ENCODE results near the gene PACSIN3. TPM values are rescaled to one million over a fixed set of nuclear protein-coding genes. Genes with fewer than 3 reads are reported as not detected.

Gene PACSIN3
- polyA plus RNA-seq, 1 experiment: 15.3 TPM

DNA sequence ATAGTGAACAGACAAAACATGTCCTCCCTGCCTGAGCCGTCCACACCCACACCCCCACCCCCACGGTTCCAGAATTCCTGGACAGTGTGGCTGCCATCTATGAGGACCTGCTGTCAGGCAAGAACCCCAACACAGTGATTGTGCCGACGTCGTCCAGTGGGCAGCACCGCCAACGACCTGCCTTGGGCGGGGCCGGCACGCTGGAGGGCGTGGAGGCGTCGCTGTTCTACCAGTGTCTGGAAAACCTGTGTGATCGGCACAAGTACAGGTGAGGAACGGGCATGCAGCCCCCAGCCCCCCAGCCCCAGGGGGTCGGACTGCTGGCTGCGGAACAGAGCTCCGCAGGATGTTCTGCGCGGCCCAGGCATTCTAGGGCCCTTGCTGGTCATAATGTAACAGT lies 29.3 kb downstream of the PACSIN3 start:
- TF ChIP-seq, protein P1, sequence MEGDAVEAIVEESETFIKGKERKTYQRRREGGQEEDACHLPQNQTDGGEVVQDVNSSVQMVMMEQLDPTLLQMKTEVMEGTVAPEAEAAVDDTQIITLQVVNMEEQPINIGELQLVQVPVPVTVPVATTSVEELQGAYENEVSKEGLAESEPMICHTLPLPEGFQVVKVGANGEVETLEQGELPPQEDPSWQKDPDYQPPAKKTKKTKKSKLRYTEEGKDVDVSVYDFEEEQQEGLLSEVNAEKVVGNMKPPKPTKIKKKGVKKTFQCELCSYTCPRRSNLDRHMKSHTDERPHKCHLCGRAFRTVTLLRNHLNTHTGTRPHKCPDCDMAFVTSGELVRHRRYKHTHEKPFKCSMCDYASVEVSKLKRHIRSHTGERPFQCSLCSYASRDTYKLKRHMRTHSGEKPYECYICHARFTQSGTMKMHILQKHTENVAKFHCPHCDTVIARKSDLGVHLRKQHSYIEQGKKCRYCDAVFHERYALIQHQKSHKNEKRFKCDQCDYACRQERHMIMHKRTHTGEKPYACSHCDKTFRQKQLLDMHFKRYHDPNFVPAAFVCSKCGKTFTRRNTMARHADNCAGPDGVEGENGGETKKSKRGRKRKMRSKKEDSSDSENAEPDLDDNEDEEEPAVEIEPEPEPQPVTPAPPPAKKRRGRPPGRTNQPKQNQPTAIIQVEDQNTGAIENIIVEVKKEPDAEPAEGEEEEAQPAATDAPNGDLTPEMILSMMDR (IDR thresholded peaks at IDR 0.05; ENCODE audit: low read depth, low read length): no peak
- Histone ChIP-seq H3K27ac (ENCODE audit: low read depth, low read length) (no peak overlapping the region), H3K27me3 (ENCODE audit: control insufficient read depth, insufficient read depth, low read length) (no peaks in the 10 kb centered on the region), H3K9me3 (ENCODE audit: control insufficient read depth, insufficient read depth, low read length) (no peaks in the 10 kb centered on the region), H3K4me3 (ENCODE audit: low read depth, low read length) (no peak overlapping the region)
- POLR2A ChIA-PET: no interaction called here
- CTCF ChIA-PET: interaction anchor here (1.4 kb wide), 1 partner anchor 198 kb away, joined by 5 read pairs; no protein-coding TSS in a partner anchor
- no peak for DNase-seq (ENCODE audit: low read depth, low spot score)

DNA sequence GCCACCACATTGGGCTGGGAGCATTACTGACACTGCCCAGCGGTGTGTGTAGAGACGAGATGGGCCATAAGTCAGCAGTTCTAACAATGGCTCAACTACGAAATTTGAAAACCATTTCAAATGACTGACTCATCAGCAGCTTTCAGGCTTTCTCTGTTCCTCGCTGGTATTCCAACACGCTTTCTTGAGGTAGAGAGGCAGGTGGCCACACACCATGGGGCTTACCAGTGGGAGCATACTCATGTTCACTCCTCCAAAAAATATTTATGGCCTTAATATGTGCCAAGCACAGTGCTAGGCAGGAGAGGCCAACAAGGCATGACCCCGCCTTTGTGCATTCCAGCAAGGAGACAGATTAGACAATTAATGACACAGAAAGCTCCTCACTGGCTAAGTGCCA lies 29.9 kb downstream of the PACSIN3 start:
- ChIA-PET POLR2A (no interaction called here), CTCF (interaction anchor here (1.4 kb wide), 1 partner anchor 198 kb away, joined by 5 read pairs; no protein-coding TSS in a partner anchor)
- H3K9me3 ChIP-seq (ENCODE audit: control insufficient read depth, insufficient read depth, low read length): no peaks in the 10 kb centered on the region
- no peak overlapping the region for H3K27ac ChIP-seq (ENCODE audit: low read depth, low read length)
- TF ChIP-seq, protein P1 (IDR thresholded peaks at IDR 0.05; ENCODE audit: low read depth, low read length): no peak
- no peak for DNase-seq (ENCODE audit: low read depth, low spot score)
- no peak overlapping the region for H3K4me3 ChIP-seq (ENCODE audit: low read depth, low read length)
- H3K27me3 ChIP-seq (ENCODE audit: control insufficient read depth, insufficient read depth, low read length): no peaks in the 10 kb centered on the region

DNA sequence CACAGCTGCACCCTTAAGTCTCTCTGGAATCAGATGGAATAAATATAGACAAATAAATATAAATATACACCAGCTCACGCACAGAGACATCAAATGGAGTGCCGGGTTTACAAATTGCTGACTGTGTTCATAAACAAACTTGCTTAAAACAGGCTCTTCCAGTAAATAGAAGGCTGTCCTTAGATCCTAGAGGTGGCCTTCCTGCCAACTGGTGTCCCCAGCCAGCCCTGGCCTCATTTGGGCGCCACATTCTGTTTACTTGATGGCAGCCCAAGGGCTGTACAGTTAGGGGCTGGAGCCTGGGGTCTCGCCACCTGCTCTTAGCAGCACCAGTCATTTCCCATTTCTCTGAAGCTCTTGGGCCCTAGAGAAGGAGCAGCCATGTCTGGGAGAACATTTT lies 30.4 kb downstream of the PACSIN3 start:
- POLR2A ChIA-PET: interaction anchor here (0.6 kb wide), 1 partner anchor 9 kb away, joined by 6 read pairs; no protein-coding TSS in a partner anchor
- CTCF ChIA-PET: interaction anchor here (1.3 to 1.6 kb wide), 3 partner anchors 130 to 235 kb away, joined by 3 to 5 read pairs (median 4); no protein-coding TSS in a partner anchor
- no peak overlapping the region for H3K4me3 ChIP-seq (ENCODE audit: low read depth, low read length)

DNA sequence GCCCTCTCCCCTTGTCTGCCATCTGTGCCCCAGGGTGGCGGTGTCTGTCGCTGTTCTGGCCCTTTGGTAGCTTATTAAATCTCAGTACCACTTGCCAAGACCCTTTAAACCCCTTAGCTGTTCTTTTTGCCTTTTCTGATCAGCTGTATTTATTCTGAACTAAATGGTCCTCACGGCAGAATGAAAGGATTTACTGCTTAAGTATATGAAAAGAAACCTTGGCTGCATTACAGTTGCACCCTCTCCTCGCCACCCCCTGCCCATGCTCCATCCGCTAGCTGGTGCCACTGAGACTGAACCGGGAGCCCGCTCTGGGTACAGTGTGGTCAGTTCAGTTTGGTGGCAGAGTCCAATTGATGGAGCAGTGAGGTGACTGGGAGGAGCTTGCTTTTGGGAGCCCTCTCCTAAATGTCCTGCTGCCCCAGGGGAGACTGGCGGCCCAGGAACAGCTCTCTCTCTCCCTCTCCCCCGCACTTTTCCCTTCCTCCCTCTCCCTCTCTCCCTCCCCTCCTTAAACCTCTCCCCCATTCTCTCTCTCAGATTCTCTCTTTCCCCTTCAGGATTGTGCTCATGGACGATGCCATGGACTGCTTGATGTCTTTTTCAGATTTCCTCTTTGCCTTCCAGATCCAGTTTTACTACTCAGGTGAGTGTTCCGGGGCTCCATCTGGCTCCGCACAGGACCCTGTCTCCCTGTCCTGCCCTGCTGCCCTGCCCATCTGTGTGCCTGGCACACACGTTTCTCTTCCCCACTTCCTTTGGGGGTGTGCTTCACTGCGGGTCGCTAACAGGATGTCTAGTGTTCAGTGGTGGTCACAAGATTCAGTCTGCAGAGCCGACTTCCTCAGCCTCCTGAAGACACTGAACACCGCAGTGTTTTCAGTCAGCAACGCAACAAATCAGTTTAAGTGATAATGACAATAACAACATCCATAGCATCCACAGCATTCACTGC lies 31.3 kb downstream of the PACSIN3 start:
- Histone ChIP-seq H3K27ac (ENCODE audit: low read depth, low read length) (no peak overlapping the region), H3K9me3 (ENCODE audit: control insufficient read depth, insufficient read depth, low read length) (no peaks in the 10 kb centered on the region), H3K4me3 (ENCODE audit: low read depth, low read length) (no peak overlapping the region), H3K27me3 (ENCODE audit: control insufficient read depth, insufficient read depth, low read length) (no peaks in the 10 kb centered on the region)
- TF ChIP-seq, protein P1 (IDR thresholded peaks at IDR 0.05; ENCODE audit: low read depth, low read length): no peak
- DNase-seq (ENCODE audit: low read depth, low spot score): no peak
- ChIA-PET CTCF (interaction anchor here (0.8 to 2.8 kb wide), 7 partner anchors 51 to 269 kb away, joined by 3 to 28 read pairs (median 4); no protein-coding TSS in a partner anchor), POLR2A (interaction anchor here (0.5 to 0.6 kb wide), 2 partner anchors 10 to 353 kb away, joined by 3 to 6 read pairs; no protein-coding TSS in a partner anchor)

More for the DNA sequence above, 30.4 kb downstream of the PACSIN3 start:
- Histone ChIP-seq H3K27me3 (ENCODE audit: control insufficient read depth, insufficient read depth, low read length) (no peaks in the 10 kb centered on the region), H3K27ac (ENCODE audit: low read depth, low read length) (no peak overlapping the region), H3K9me3 (ENCODE audit: control insufficient read depth, insufficient read depth, low read length) (no peaks in the 10 kb centered on the region)
- DNase-seq (ENCODE audit: low read depth, low spot score): no peak
- TF ChIP-seq, protein P1 (IDR thresholded peaks at IDR 0.05; ENCODE audit: low read depth, low read length): no peak

All from AG04450 (cell line).